DND-41 (cell line): ENCODE data around the gene TENT5C.

Source experiments
- CTCF ChIP-seq: IDR thresholded peaks from 2 replicates; pipeline ENCODE4 v1.5.1; 2012; ENCODE audit warnings: borderline replicate concordance, low read length, moderate library complexity, mild to moderate bottlenecking; ENCODE audit not compliant: poor library complexity, severe bottlenecking; ENCODE audit errors: extremely low read depth
- EZH2 ChIP-seq: IDR thresholded peaks from 3 replicates; pipeline ENCODE4 v1.6.1; 2012; ENCODE audit warnings: borderline replicate concordance, low read depth, mild to moderate bottlenecking, moderate library complexity, low read length, inconsistent platforms; ENCODE audit not compliant: severe bottlenecking

GRCh38 chr1:117651616-117652015 is 45.8 kb downstream of the TENT5C start:
- no peak for TF ChIP-seq CTCF
- TF ChIP-seq EZH2: no peak
